RWPE1 (cell line): Measurements from ENCODE around the gene SUPT3H.

Source experiments
- CTCF ChIA-PET: fragments of 350-600 bp; sonication (Branson Sonifier 250); formaldehyde crosslinking; extraction: SDS; loops from one replicate; lab custom pipeline; 2021; lab: Yijun Ruan, JAX
- POLR2A ChIA-PET: fragments of 400-600 bp; formaldehyde crosslinking; extraction: SDS; loops from one replicate; lab custom pipeline; 2020; ENCODE audit warnings: antibody characterized with exemption; ENCODE audit not compliant: low non-redundant PET; lab: Yijun Ruan, JAX
- DNase-seq: peaks from one replicate; pipeline ENCODE4 v3.0.0; 2012; ENCODE audit warnings: low spot score
- H3K27ac ChIP-seq: fragments of 450-650 bp; 2 replicates; pipeline ENCODE4 v1.5.1; 2017
- CTCF ChIP-seq: fragments of 450-650 bp; conservative IDR thresholded peaks from 2 replicates; pipeline ENCODE4 v1.5.1; 2017; ENCODE audit warnings: low read depth, mild to moderate bottlenecking

The SUPT3H gene

GRCh38 chr6:45003387-45003786 lies 374.3 kb downstream of the SUPT3H start:
- DNase-seq, result no peak
- POLR2A ChIA-PET, result no interaction called here
- H3K27ac ChIP-seq, result no peak overlapping the region
- CTCF ChIA-PET, result no interaction called here
- no peak for TF ChIP-seq CTCF

- TF ChIP-seq CTCF, result no peak
- no peak overlapping the region for H3K27ac ChIP-seq
- no peak for DNase-seq
- POLR2A ChIA-PET, result no interaction called here
- CTCF ChIA-PET, result no interaction called here
Observed at GRCh38 chr6:45002390-45003105, 375.2 kb downstream of the SUPT3H start.

GRCh38 chr6:45001663-45002062 lies 376.1 kb downstream of the SUPT3H start:
- H3K27ac ChIP-seq, result no peak overlapping the region
- no peak for TF ChIP-seq CTCF
- CTCF ChIA-PET, result no interaction called here
- POLR2A ChIA-PET, result no interaction called here
- DNase-seq, result no peak

GRCh38 chr6:45000833-45001232 lies 376.9 kb downstream of the SUPT3H start:
- ChIA-PET POLR2A (no interaction called here), CTCF (interaction anchor here (0.6 kb wide), 2 partner anchors 367 to 1693 kb away, joined by 3 to 11 read pairs; no protein-coding TSS in a partner anchor)
- no peak overlapping the region for H3K27ac ChIP-seq
- no peak for TF ChIP-seq CTCF
- DNase-seq, result no peak

- ChIA-PET POLR2A (no interaction called here), CTCF (interaction anchor here (0.7 kb wide), 1 partner anchor 715 kb away, joined by 4 read pairs; no protein-coding TSS in a partner anchor)
- no peak overlapping the region for H3K27ac ChIP-seq
- no peak for DNase-seq
- TF ChIP-seq CTCF, result no peak
Observed at GRCh38 chr6:44999066-44999465, 378.7 kb downstream of the SUPT3H start.

- CTCF ChIA-PET, result no interaction called here
- POLR2A ChIA-PET, result no interaction called here
- TF ChIP-seq CTCF, result no peak
- no peak overlapping the region for H3K27ac ChIP-seq
- DNase-seq, result no peak
Observed at GRCh38 chr6:44995486-44996132, 382.1 kb downstream of the SUPT3H start.
